Stomach (tissue), 4 donors: ENCODE measurements around the gene PPP2R2C.

ENCODE experiments used
- EP300 ChIP-seq: sonication (generic); formaldehyde crosslinking; IDR thresholded peaks from one replicate; pipeline ENCODE4 v1.6.1; 2017; ENCODE audit warnings: antibody characterized with exemption
- POLR2A ChIP-seq, 4 donors: fragments of 450-650 bp; IDR thresholded peaks; one replicate each; pipeline ENCODE4 v1.6.1; 2016; ENCODE audit warnings: antibody characterized with exemption in 4 of 4, control low read depth in 2 of 4, mild to moderate bottlenecking in 1 of 4, moderate library complexity in 1 of 4
- POLR2AphosphoS5 ChIP-seq, 3 donors: sonication (generic); formaldehyde crosslinking; IDR thresholded peaks; one replicate each; pipeline ENCODE4 v1.6.1; 2016; ENCODE audit warnings: antibody characterized with exemption in 3 of 3
- TF ChIP-seq, protein P1 (sequence below), 7 experiments: fragments of 450-650 bp in 4 of 7; fragments of 200-600 bp in 3 of 7; sonication (generic) in 3 of 7; IDR thresholded peaks; one replicate each; pipeline ENCODE4 v1.5.1; 2016 to 2019; ENCODE audit warnings: antibody characterized with exemption in 7 of 7, control low read depth in 2 of 7, mild to moderate bottlenecking in 1 of 7

DNA sequence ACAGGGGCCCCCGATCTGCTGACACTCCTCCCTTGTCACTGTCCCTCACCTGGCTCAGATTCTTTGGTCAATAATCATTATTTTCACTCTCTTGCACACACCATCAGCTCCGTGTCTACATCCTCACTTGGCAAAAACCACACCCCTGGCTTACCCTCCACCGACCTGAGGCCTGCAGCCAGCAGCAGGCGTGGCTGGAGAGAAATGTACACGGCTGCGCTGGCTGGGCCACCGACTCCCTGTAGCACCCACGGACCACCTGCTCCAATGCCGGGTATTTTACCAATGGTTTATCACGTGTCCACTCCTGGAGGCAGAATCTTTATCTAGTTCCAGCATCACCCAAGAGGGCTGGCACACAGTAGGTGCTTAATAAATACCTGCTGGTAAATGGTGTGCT is 104.3 kb downstream of the PPP2R2C start:
- TF ChIP-seq, protein P1, sequence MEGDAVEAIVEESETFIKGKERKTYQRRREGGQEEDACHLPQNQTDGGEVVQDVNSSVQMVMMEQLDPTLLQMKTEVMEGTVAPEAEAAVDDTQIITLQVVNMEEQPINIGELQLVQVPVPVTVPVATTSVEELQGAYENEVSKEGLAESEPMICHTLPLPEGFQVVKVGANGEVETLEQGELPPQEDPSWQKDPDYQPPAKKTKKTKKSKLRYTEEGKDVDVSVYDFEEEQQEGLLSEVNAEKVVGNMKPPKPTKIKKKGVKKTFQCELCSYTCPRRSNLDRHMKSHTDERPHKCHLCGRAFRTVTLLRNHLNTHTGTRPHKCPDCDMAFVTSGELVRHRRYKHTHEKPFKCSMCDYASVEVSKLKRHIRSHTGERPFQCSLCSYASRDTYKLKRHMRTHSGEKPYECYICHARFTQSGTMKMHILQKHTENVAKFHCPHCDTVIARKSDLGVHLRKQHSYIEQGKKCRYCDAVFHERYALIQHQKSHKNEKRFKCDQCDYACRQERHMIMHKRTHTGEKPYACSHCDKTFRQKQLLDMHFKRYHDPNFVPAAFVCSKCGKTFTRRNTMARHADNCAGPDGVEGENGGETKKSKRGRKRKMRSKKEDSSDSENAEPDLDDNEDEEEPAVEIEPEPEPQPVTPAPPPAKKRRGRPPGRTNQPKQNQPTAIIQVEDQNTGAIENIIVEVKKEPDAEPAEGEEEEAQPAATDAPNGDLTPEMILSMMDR (IDR thresholded peaks at IDR 0.05), result no peak
- TF ChIP-seq POLR2A (IDR thresholded peaks at IDR 0.05), result no peak
- no peak for TF ChIP-seq EP300
- no peak for TF ChIP-seq POLR2AphosphoS5 (IDR thresholded peaks at IDR 0.05)
